ENCODE results near the gene ITGB3BP.

Gene ITGB3BP

GRCh38 chr1:63403386-63403785 is 119.6 kb downstream of the ITGB3BP start:
- H3K4me3 ChIP-seq (ENCODE audit: low read depth, low read length) = no peak overlapping the region
- no peaks in the 10 kb centered on the region for H3K27me3 ChIP-seq (ENCODE audit: control insufficient read depth, insufficient read depth, low read length)
- peaks cover 8% of the 10 kb centered on the region for H3K36me3 ChIP-seq (ENCODE audit: control insufficient read depth, insufficient read depth, low read length)
- no peaks in the 10 kb centered on the region for H3K4me1 ChIP-seq (ENCODE audit: control insufficient read depth, insufficient read depth, low read length)
- no peak overlapping the region for H3K27ac ChIP-seq (ENCODE audit: low read depth, low read length)
- H3K9ac ChIP-seq (ENCODE audit: low read length) = no peak overlapping the region
- H3K9me3 ChIP-seq (ENCODE audit: control insufficient read depth, insufficient read depth, low read depth, low read length) = no peaks in the 10 kb centered on the region; the same call in 1 of the 2 replicates

GRCh38 chr1:63401945-63402344 is 121.1 kb downstream of the ITGB3BP start:
- Histone ChIP-seq H3K9ac (ENCODE audit: low read length) (no peak overlapping the region), H3K36me3 (ENCODE audit: control insufficient read depth, insufficient read depth, low read length) (peaks cover 14% of the 10 kb centered on the region), H3K27me3 (ENCODE audit: control insufficient read depth, insufficient read depth, low read length) (no peaks in the 10 kb centered on the region), H3K4me3 (ENCODE audit: low read depth, low read length) (no peak overlapping the region), H3K27ac (ENCODE audit: low read depth, low read length) (no peak overlapping the region), H3K4me1 (ENCODE audit: control insufficient read depth, insufficient read depth, low read length) (no peaks in the 10 kb centered on the region), H3K9me3 (ENCODE audit: control insufficient read depth, insufficient read depth, low read depth, low read length) (no peaks in the 10 kb centered on the region; the same call in 1 of the 2 replicates)

Data from HUES6 (cell line).